K562 (cell line): ENCODE data around the gene ZNF385C. TPM values are rescaled to one million over a fixed set of nuclear protein-coding genes. Genes with fewer than 3 reads are reported as not detected.

Experiments used
- CEBPG ChIP-seq, 3 experiments: fragments of 200-800 bp in 1 of 3; sonication (Bioruptor generic) in 1 of 3; sonication (generic) in 1 of 3; formaldehyde crosslinking in 1 of 3; IDR thresholded peaks in 2 of 3; conservative IDR thresholded peaks in 1 of 3; 2 replicates each; pipeline versions ENCODE4 v1.6.1 to v1.8.0; 2016 to 2022; ENCODE audit warnings: missing compliant biosample characterization in 2 of 3, missing genetic modification characterization in 2 of 3, mild to moderate bottlenecking in 1 of 3, missing genetic modification reagents in 1 of 3
- NONO ChIP-seq, 2 experiments: fragments of 200-400 bp in 1 of 2; fragments of 450-650 bp in 1 of 2; formaldehyde crosslinking in 1 of 2; IDR thresholded peaks; 2 replicates each; pipeline ENCODE4 v1.6.1; 2017; ENCODE audit warnings: low read depth in 2 of 2, mild to moderate bottlenecking in 2 of 2, moderate library complexity in 2 of 2, low read length in 1 of 2
- SP2 ChIP-seq: IDR thresholded peaks from 2 replicates; pipeline ENCODE4 v1.6.1; 2011; ENCODE audit warnings: mild to moderate bottlenecking, low read depth, low read length, moderate library complexity; ENCODE audit not compliant: poor library complexity, severe bottlenecking; ENCODE audit errors: extremely low read depth
- TCF7L2 ChIP-seq: fragments of 150-350 bp; IDR thresholded peaks from 2 replicates; pipeline ENCODE4 v1.6.1; 2016; ENCODE audit warnings: low read depth, mild to moderate bottlenecking, low read length, moderate library complexity
- ZC3H11A ChIP-seq: IDR thresholded peaks from 2 replicates; pipeline ENCODE4 v1.6.1; 2012; ENCODE audit warnings: low read depth, low read length, improper control_type of control experiment
- ZNF696 ChIP-seq: fragments of 250-450 bp; sonication (Bioruptor Pico); conservative IDR thresholded peaks from 2 replicates; pipeline ENCODE4 v1.4.0; 2020; ENCODE audit warnings: mild to moderate bottlenecking, moderate library complexity
- polyA plus RNA-seq, 8 experiments: library from polyadenylated mRNA; depleted of rRNA in 4 of 8; stranded (reverse) in 5 of 8; unstranded in 3 of 8; fragments of >200 nt; fragmentation: Nextera tagmentation in 2 of 8; fragmentation: Illumina TruSeq in 1 of 8; extraction: Ambion mirVana in 2 of 8; extraction: Trizol in 1 of 8; gene quantifications; 2 replicates each; pipeline versions ENCODE4 v1.2.1 to v1.2.3, GENCODE V29; 2011 to 2014; ENCODE audit warnings: inconsistent platforms in 1 of 8, missing spikeins in 1 of 8
- total RNA-seq, 7 experiments: library from RNA; depleted of rRNA in 6 of 7; stranded (reverse); fragments of >200 nt in 6 of 7; fragmentation: Illumina TruSeq in 2 of 7; extraction: Trizol in 2 of 7; gene quantifications; 2 replicates each; pipeline versions ENCODE4 v1.2.1 to v1.2.3, GENCODE V29; 2011 to 2021; ENCODE audit warnings: low replicate concordance in 1 of 7
- TF ChIP-seq, protein P1 (sequence below): sonication (generic); formaldehyde crosslinking; IDR thresholded peaks from 2 replicates; pipeline ENCODE4 v1.8.0; 2023; ENCODE audit warnings: mild to moderate bottlenecking, missing genetic modification reagents
- TF ChIP-seq, protein P2 (sequence below): fragments of 250-450 bp; sonication (Bioruptor Pico); IDR thresholded peaks from 2 replicates; pipeline ENCODE4 v1.4.0; 2020; ENCODE audit warnings: mild to moderate bottlenecking, moderate library complexity
- TF ChIP-seq, protein P3 (sequence below): fragments of 150-350 bp; conservative IDR thresholded peaks from 2 replicates; pipeline ENCODE4 v1.6.1; 2014; ENCODE audit warnings: low read length
- TF ChIP-seq, protein P4 (sequence below), 2 experiments: fragments of 150-350 bp in 1 of 2; IDR thresholded peaks; 2 replicates each; pipeline ENCODE4 v1.6.1; 2012 to 2016; ENCODE audit warnings: low read depth in 2 of 2, low read length in 2 of 2, mild to moderate bottlenecking in 1 of 2, moderate library complexity in 1 of 2

Gene ZNF385C
- total and polyA plus RNA-seq, 9 of the 15 experiments (the other 6 are each of a cell fraction or from before 2014, with no cell fraction given), result 0.03 to 0.35 (median 0.18) TPM; not detected in 1

DNA sequence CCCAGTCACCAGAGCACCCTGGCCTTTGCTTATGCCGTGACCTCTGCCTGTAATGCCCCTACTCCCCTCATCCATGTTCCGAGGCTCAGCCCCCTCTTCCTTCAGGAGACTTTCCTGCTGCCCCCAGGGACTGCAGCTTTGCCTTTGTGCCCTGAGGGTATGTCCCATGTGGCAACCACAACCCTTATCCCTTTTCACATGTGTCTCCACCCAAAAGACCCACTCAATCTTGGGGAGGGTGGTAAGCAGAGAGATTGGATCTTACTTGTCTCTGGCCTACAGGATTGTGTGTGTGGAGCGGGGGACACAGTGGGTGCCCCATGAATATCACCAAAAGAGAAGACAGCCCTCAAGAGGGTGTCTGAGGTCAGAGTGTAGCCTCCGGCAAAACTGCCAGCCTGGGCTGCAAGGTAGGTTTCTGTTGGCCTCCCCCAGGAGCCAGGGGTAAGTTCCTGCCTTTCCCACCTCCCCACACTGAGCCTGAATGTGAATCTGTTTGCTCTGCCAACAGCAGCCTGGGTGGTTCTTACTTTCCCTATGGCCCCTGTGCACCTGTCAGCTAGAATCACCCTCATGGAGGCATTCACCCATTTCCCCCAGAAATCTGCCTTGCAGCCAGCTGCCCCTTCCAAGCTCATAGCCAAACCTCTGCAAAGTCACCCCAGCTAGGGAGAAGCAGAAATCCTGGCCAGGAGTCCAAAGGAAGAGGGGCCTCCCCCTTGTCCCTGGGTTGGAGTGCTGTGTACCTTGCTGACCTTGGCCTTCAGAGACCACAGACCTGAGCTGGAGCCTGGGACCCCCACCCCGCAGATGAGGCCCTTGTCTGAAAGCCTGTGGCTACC lies 36.4 kb downstream of the ZNF385C start (continued):
- TF ChIP-seq, protein P1, sequence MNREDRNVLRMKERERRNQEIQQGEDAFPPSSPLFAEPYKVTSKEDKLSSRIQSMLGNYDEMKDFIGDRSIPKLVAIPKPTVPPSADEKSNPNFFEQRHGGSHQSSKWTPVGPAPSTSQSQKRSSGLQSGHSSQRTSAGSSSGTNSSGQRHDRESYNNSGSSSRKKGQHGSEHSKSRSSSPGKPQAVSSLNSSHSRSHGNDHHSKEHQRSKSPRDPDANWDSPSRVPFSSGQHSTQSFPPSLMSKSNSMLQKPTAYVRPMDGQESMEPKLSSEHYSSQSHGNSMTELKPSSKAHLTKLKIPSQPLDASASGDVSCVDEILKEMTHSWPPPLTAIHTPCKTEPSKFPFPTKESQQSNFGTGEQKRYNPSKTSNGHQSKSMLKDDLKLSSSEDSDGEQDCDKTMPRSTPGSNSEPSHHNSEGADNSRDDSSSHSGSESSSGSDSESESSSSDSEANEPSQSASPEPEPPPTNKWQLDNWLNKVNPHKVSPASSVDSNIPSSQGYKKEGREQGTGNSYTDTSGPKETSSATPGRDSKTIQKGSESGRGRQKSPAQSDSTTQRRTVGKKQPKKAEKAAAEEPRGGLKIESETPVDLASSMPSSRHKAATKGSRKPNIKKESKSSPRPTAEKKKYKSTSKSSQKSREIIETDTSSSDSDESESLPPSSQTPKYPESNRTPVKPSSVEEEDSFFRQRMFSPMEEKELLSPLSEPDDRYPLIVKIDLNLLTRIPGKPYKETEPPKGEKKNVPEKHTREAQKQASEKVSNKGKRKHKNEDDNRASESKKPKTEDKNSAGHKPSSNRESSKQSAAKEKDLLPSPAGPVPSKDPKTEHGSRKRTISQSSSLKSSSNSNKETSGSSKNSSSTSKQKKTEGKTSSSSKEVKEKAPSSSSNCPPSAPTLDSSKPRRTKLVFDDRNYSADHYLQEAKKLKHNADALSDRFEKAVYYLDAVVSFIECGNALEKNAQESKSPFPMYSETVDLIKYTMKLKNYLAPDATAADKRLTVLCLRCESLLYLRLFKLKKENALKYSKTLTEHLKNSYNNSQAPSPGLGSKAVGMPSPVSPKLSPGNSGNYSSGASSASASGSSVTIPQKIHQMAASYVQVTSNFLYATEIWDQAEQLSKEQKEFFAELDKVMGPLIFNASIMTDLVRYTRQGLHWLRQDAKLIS (CRISPR knock-in tag), result no peak
- TF ChIP-seq ZC3H11A (no peak), ZNF696 (CRISPR knock-in tag) (no peak), CEBPG (CRISPR knock-in tag; IDR thresholded peaks at IDR 0.05) (no peak), CEBPG (tag; conservative IDR thresholded peaks at IDR 0.05 in 1 of 2, IDR thresholded peaks at IDR 0.05 in 1 of 2) (no peak), NONO (IDR thresholded peaks at IDR 0.05; ENCODE audit: low read depth in 2 of 2, low read length in 1 of 2) (no peak), SP2 (no peak), TCF7L2 (no peak)
- TF ChIP-seq, protein P2, sequence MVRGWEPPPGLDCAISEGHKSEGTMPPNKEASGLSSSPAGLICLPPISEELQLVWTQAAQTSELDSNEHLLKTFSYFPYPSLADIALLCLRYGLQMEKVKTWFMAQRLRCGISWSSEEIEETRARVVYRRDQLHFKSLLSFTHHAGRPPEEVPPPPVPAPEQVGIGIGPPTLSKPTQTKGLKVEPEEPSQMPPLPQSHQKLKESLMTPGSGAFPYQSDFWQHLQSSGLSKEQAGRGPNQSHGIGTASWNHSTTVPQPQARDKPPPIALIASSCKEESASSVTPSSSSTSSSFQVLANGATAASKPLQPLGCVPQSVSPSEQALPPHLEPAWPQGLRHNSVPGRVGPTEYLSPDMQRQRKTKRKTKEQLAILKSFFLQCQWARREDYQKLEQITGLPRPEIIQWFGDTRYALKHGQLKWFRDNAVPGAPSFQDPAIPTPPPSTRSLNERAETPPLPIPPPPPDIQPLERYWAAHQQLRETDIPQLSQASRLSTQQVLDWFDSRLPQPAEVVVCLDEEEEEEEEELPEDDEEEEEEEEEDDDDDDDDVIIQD (CRISPR knock-in tag), result no peak
- TF ChIP-seq, protein P3, sequence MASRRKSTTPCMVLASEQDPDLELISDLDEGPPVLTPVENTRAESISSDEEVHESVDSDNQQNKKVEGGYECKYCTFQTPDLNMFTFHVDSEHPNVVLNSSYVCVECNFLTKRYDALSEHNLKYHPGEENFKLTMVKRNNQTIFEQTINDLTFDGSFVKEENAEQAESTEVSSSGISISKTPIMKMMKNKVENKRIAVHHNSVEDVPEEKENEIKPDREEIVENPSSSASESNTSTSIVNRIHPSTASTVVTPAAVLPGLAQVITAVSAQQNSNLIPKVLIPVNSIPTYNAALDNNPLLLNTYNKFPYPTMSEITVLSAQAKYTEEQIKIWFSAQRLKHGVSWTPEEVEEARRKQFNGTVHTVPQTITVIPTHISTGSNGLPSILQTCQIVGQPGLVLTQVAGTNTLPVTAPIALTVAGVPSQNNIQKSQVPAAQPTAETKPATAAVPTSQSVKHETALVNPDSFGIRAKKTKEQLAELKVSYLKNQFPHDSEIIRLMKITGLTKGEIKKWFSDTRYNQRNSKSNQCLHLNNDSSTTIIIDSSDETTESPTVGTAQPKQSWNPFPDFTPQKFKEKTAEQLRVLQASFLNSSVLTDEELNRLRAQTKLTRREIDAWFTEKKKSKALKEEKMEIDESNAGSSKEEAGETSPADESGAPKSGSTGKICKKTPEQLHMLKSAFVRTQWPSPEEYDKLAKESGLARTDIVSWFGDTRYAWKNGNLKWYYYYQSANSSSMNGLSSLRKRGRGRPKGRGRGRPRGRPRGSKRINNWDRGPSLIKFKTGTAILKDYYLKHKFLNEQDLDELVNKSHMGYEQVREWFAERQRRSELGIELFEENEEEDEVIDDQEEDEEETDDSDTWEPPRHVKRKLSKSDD, result no peak
- TF ChIP-seq, protein P4, sequence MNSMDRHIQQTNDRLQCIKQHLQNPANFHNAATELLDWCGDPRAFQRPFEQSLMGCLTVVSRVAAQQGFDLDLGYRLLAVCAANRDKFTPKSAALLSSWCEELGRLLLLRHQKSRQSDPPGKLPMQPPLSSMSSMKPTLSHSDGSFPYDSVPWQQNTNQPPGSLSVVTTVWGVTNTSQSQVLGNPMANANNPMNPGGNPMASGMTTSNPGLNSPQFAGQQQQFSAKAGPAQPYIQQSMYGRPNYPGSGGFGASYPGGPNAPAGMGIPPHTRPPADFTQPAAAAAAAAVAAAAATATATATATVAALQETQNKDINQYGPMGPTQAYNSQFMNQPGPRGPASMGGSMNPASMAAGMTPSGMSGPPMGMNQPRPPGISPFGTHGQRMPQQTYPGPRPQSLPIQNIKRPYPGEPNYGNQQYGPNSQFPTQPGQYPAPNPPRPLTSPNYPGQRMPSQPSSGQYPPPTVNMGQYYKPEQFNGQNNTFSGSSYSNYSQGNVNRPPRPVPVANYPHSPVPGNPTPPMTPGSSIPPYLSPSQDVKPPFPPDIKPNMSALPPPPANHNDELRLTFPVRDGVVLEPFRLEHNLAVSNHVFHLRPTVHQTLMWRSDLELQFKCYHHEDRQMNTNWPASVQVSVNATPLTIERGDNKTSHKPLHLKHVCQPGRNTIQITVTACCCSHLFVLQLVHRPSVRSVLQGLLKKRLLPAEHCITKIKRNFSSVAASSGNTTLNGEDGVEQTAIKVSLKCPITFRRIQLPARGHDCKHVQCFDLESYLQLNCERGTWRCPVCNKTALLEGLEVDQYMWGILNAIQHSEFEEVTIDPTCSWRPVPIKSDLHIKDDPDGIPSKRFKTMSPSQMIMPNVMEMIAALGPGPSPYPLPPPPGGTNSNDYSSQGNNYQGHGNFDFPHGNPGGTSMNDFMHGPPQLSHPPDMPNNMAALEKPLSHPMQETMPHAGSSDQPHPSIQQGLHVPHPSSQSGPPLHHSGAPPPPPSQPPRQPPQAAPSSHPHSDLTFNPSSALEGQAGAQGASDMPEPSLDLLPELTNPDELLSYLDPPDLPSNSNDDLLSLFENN (IDR thresholded peaks at IDR 0.05; ENCODE audit: low read depth in 2 of 2, low read length in 2 of 2), result no peak
